Measurements from ENCODE around the gene PTGIS. TPM values are rescaled to one million over a fixed set of nuclear protein-coding genes. Genes with fewer than 3 reads are reported as not detected.
A peak's percentile ranks its signal among the peaks of the same experiment; 100 is the strongest.

The PTGIS gene
- total and polyA plus RNA-seq, 2 of the 4 experiments (the other 2 are of a cell fraction) = 1.6 to 2.6 TPM

- intact Hi-C loops (cut with micrococcal nuclease) (no loop called here), in situ Hi-C loops (cut with MboI; ENCODE audit: low sequenced_read_pairs) (no loop called here), dilution Hi-C loops (cut with HindIII; ENCODE audit: low sequenced_read_pairs, unreplicated experiment) (no loop called here)
- no peak overlapping the region for H2AFZ ChIP-seq (replicated peaks; ENCODE audit: low read length, poor library complexity)
- peak; percentile 54 for DNase-seq
- H2BK5ac ChIP-seq (ENCODE audit: low read depth, low read length, poor library complexity, severe bottlenecking) = no peak overlapping the region
- 0 out of 2 replicates have a peak, but pooled peaks have one; percentile 10 for TF ChIP-seq CEBPB (IDR thresholded peaks at IDR 0.05; ENCODE audit: low read depth, low read length)
- no peak for TF ChIP-seq BHLHE40 (IDR thresholded peaks at IDR 0.05; ENCODE audit: low read depth, low read length)
- no peaks in the 10 kb centered on the region for H3K79me1 ChIP-seq (ENCODE audit: low read depth in 1 of 2, low read length in 2 of 2)
- no peak overlapping the region for H2AK9ac ChIP-seq (replicated peaks; ENCODE audit: low read depth, low read length, poor library complexity)
- ATAC-seq (ENCODE audit: low read depth) = peak; percentile 15; the same call in 1 of the 2 replicates
- no peak overlapping the region for H3K9ac ChIP-seq (ENCODE audit: low read depth, low read length)
- no peaks in the 10 kb centered on the region for H4K20me1 ChIP-seq (ENCODE audit: insufficient read depth, low read length)
- H3K4ac ChIP-seq (ENCODE audit: low read depth, low read length) = no peak overlapping the region
- H4K5ac ChIP-seq (ENCODE audit: low read depth, low read length) = no peak overlapping the region
- no peak overlapping the region for H3K27ac ChIP-seq (ENCODE audit: insufficient read depth, low read length)
- no peak overlapping the region for H3K23ac ChIP-seq (ENCODE audit: low read depth, low read length)
- H2AK5ac ChIP-seq (ENCODE audit: low read depth, low read length) = no peak overlapping the region
- no peak overlapping the region for H3K4me2 ChIP-seq (ENCODE audit: low read depth, low read length)
- H3K4me3 ChIP-seq (ENCODE audit: insufficient read depth, low read depth, low read length) = no peak overlapping the region
- no peak overlapping the region; the same call in 1 of the 2 replicates for H4K91ac ChIP-seq (ENCODE audit: insufficient read depth, low read depth, low read length)
- peaks cover 21% of the 10 kb centered on the region for H3K27me3 ChIP-seq (ENCODE audit: control insufficient read depth, insufficient read depth, low read length)
- H2BK15ac ChIP-seq (ENCODE audit: low read depth, low read length) = no peak overlapping the region
- WGBS, 2 experiments (ENCODE audit: extremely low coverage in 2 of 2, insufficient read length in 1 of 2) = 54% methylated on average over 4 of the region's 11 CpGs; no CpG with 5 or more reads in 1 of the 2 experiments
- no peaks in the 10 kb centered on the region for H3K9me3 ChIP-seq (ENCODE audit: control insufficient read depth, insufficient read depth, low read length)
- no peak overlapping the region for H2BK20ac ChIP-seq (ENCODE audit: low read depth, low read length)
- no peak overlapping the region for H3K56ac ChIP-seq (ENCODE audit: extremely low read depth, insufficient read depth, low read length)
- peaks cover 24% of the 10 kb centered on the region; the same call in 1 of the 2 replicates for H3K4me1 ChIP-seq (ENCODE audit: control insufficient read depth, insufficient read depth, low read length)
- no peak overlapping the region for H3K14ac ChIP-seq (replicated peaks; ENCODE audit: low read depth, low read length)
- no peaks in the 10 kb centered on the region for H3K36me3 ChIP-seq (ENCODE audit: control insufficient read depth, insufficient read depth, low read length)
- no peaks in the 10 kb centered on the region for H3K9me1 ChIP-seq (ENCODE audit: insufficient read depth, low read length)
- ChIA-PET POLR2A (ENCODE audit: unreplicated experiment) (interaction anchor here (0.5 kb wide), 1 partner anchor 226 kb away, joined by 6 read pairs; no protein-coding TSS in a partner anchor), CTCF (no interaction called here)
- H3K18ac ChIP-seq (ENCODE audit: low read depth, low read length) = no peak overlapping the region
- no peak overlapping the region for H2BK120ac ChIP-seq (ENCODE audit: low read depth, low read length)
- H4K8ac ChIP-seq (ENCODE audit: low read depth in 2 of 2, low read length in 2 of 2) = no peak overlapping the region
- no TSS peak for BruUV-seq (replicated peaks)
Measured at GRCh38 chr20:49570828-49571552, 3.1 kb upstream of the PTGIS start.
